ENCODE measurements around the gene KIF5A. TPM values are rescaled to one million over a fixed set of nuclear protein-coding genes. Genes with fewer than 3 reads are reported as not detected.

Gene KIF5A
- total and polyA plus RNA-seq, 2 of the 13 experiments (the other 11 are each of a cell fraction or from before 2014, with no cell fraction given), result 1.6 to 11.9 TPM

DNA sequence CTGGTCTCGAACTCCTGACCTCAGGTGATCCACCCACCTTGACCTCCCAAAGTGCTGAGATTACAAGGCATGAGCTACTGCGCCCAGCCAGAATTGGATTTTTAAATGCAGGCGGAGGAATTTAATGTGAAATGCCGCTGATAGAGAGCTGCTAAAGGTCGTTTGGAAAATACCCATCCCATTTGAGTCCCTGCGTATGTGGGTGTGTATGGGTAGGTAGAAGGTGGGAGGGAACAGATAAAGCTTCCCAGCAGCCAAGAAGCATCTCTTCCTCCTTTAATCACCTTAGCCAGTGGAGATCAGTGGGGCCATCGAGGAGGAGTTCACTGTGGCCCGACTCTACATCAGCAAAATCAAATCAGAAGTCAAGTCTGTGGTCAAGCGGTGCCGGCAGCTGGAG, 25.0 kb downstream of the KIF5A start:
- CTCF ChIA-PET (ENCODE audit: low intra/inter-chr PET ratio, low total read pairs), result no interaction called here
- no peak for ATAC-seq
- WGBS (ENCODE audit: low lambda C conversion rate), result 88% methylated on average over 9 of the region's 10 CpGs
- BruUV-seq (replicated peaks), result no TSS peak
- no peak for FAIRE-seq
- no peak for DNase-seq (ENCODE audit: low spot score)
- peak overlapping the region; percentile 99 for H3K27ac ChIP-seq (ENCODE audit: extremely low read length, insufficient read depth, low read length)
- no peak overlapping the region for H3K9ac ChIP-seq (ENCODE audit: insufficient read depth, low read depth, low read length)
- H3K4me1 ChIP-seq (ENCODE audit: insufficient read depth, low read length), result peaks cover 59% of the 10 kb centered on the region
- no peak overlapping the region for H3K4me3 ChIP-seq (replicated peaks in 1 of 3; ENCODE audit: insufficient read depth in 1 of 3, low read depth in 2 of 3, low read length in 3 of 3)
- H3K4me2 ChIP-seq (ENCODE audit: low read depth, low read length), result no peak overlapping the region
- in situ Hi-C loops (cut with HindIII; ENCODE audit: extremely low pct_ligation_motif_present, low pct_unique_long_range_greater_than_20kb) (no loop called here), intact Hi-C loops (cut with micrococcal nuclease; ENCODE audit: unreplicated experiment) (no loop called here)
- H3K79me2 ChIP-seq (ENCODE audit: insufficient read depth, low read length), result peaks cover 10% of the 10 kb centered on the region
- no peaks in the 10 kb centered on the region for H3K9me3 ChIP-seq (ENCODE audit: low read length)
- POLR2A ChIA-PET, result interaction anchor here (1.2 to 4.4 kb wide), 9 partner anchors 14 to 86 kb away, joined by 3 to 40 read pairs (median 16); partner anchors contain the start of genes ARHGEF25, DCTN2, DDIT3 and MBD6
- no peak overlapping the region for H2AFZ ChIP-seq (ENCODE audit: low read length)
- TF ChIP-seq ZNF256 (CRISPR knock-in tag; conservative IDR thresholded peaks at IDR 0.05) (no peak), NONO (IDR thresholded peaks at IDR 0.05) (no peak), NONO (CRISPR knock-in tag; conservative IDR thresholded peaks at IDR 0.05) (no peak), BATF2 (CRISPR knock-in tag; IDR thresholded peaks at IDR 0.05) (no peak), TRAFD1 (CRISPR knock-in tag; IDR thresholded peaks at IDR 0.05; ENCODE audit: borderline replicate concordance) (no peak), ZNF275 (CRISPR knock-in tag; IDR thresholded peaks at IDR 0.05; ENCODE audit: borderline replicate concordance) (no peak), ZNF577 (CRISPR knock-in tag; IDR thresholded peaks at IDR 0.05; ENCODE audit: borderline replicate concordance, low read depth) (no peak), GMEB2 (CRISPR knock-in tag; IDR thresholded peaks at IDR 0.05; ENCODE audit: low read depth) (no peak), REXO4 (CRISPR knock-in tag; IDR thresholded peaks at IDR 0.05; ENCODE audit: borderline replicate concordance) (no peak), ZNF563 (CRISPR knock-in tag; IDR thresholded peaks at IDR 0.05) (no peak), ZNF513 (CRISPR knock-in tag; conservative IDR thresholded peaks at IDR 0.05) (no peak), SKI (IDR thresholded peaks at IDR 0.05; ENCODE audit: partially characterized antibody) (no peak), SUZ12 (IDR thresholded peaks at IDR 0.05; ENCODE audit: low read depth, low read length) (no peak), ZNF17 (CRISPR knock-in tag; IDR thresholded peaks at IDR 0.05) (no peak), ZNF292 (CRISPR knock-in tag; IDR thresholded peaks at IDR 0.05; ENCODE audit: borderline replicate concordance, low read depth) (no peak), RCOR2 (CRISPR knock-in tag; IDR thresholded peaks at IDR 0.05) (no peak), ZEB1 (IDR thresholded peaks at IDR 0.05; ENCODE audit: insufficient replicate concordance, low read depth) (no peak), SRF (IDR thresholded peaks at IDR 0.05; ENCODE audit: low read depth, low read length) (no peak), EZH2 (conservative IDR thresholded peaks at IDR 0.05; ENCODE audit: low read depth, low read length) (no peak)
- H4K20me1 ChIP-seq (ENCODE audit: insufficient read depth, low read length), result no peaks in the 10 kb centered on the region
- H3K27me3 ChIP-seq (ENCODE audit: control insufficient read depth in 1 of 2, insufficient read depth in 2 of 2, low read length in 2 of 2), result no peaks in the 10 kb centered on the region
- no peaks in the 10 kb centered on the region; a peak in 1 of 5 replicates for H3K36me3 ChIP-seq (replicated peaks in 1 of 2; ENCODE audit: control insufficient read depth in 1 of 2, insufficient read depth in 2 of 2, low read length in 2 of 2)
